Measurements from ENCODE around the gene SCYGR8. TPM values are rescaled to one million over a fixed set of nuclear protein-coding genes. Genes with fewer than 3 reads are reported as not detected.
"Not testable (repeated sequence)": the region's sequence is repeated elsewhere in the genome, so short reads cannot be mapped to it uniquely, and the experiment has no call there.

SCYGR8 gene
- total RNA-seq, 1 donor from 2014 or later = not detected

GRCh38 chr2:227717687-227718567 lies 27.8 kb upstream of the SCYGR8 start, which contains the start of gene SLC19A3:
Gene SLC19A3 (minus strand): TSS chr2:227718028. CDS start chr2:227702318, 15,710 bp downstream.
- H3K27me3 Mint-ChIP-seq = no peaks in the 10 kb centered on the region
- peak within 1 kb of the TSS; percentile 89 for H3K27ac Mint-ChIP-seq
- H3K4me1 Mint-ChIP-seq (ENCODE audit: low read depth) = peaks cover 43% of the 10 kb centered on the region
- DNase-seq (ENCODE audit: low spot score, unreplicated experiment) = peak; percentile 69
- H3K36me3 Mint-ChIP-seq (ENCODE audit: insufficient read depth) = no peaks in the 10 kb centered on the region
- no peaks in the 10 kb centered on the region for H3K9me3 Mint-ChIP-seq (ENCODE audit: low read depth)
- no peak for TF ChIP-seq CTCF (IDR thresholded peaks at IDR 0.05; ENCODE audit: unreplicated experiment)
- H3K4me3 Mint-ChIP-seq (ENCODE audit: low read depth) = peak within 1 kb of the TSS; percentile 82

- H3K27ac Mint-ChIP-seq = no peak overlapping the region
- H3K27me3 Mint-ChIP-seq = no peaks in the 10 kb centered on the region
- no peaks in the 10 kb centered on the region for H3K9me3 Mint-ChIP-seq (ENCODE audit: low read depth)
- H3K4me3 Mint-ChIP-seq (ENCODE audit: low read depth) = no peak overlapping the region
- H3K36me3 Mint-ChIP-seq (ENCODE audit: insufficient read depth) = no peaks in the 10 kb centered on the region
- peaks cover 41% of the 10 kb centered on the region for H3K4me1 Mint-ChIP-seq (ENCODE audit: low read depth)
- TF ChIP-seq CTCF (IDR thresholded peaks at IDR 0.05; ENCODE audit: unreplicated experiment) = no peak
- DNase-seq (ENCODE audit: low spot score, unreplicated experiment) = no peak
Observed at GRCh38 chr2:227719641-227720040, 26.1 kb upstream of the SCYGR8 start.

GRCh38 chr2:227720680-227721079 lies 25.0 kb upstream of the SCYGR8 start:
- H3K9me3 Mint-ChIP-seq (ENCODE audit: low read depth) = no peaks in the 10 kb centered on the region
- H3K27me3 Mint-ChIP-seq = no peaks in the 10 kb centered on the region
- H3K4me1 Mint-ChIP-seq (ENCODE audit: low read depth) = peaks cover 38% of the 10 kb centered on the region
- H3K27ac Mint-ChIP-seq = no peak overlapping the region
- no peak overlapping the region for H3K4me3 Mint-ChIP-seq (ENCODE audit: low read depth)
- no peak for DNase-seq (ENCODE audit: low spot score, unreplicated experiment)
- TF ChIP-seq CTCF (IDR thresholded peaks at IDR 0.05; ENCODE audit: unreplicated experiment) = no peak
- no peaks in the 10 kb centered on the region for H3K36me3 Mint-ChIP-seq (ENCODE audit: insufficient read depth)

GRCh38 chr2:227722821-227723220 lies 22.9 kb upstream of the SCYGR8 start:
- H3K4me1 Mint-ChIP-seq (ENCODE audit: low read depth) = peaks cover 27% of the 10 kb centered on the region

GRCh38 chr2:227724394-227725039 lies 21.2 kb upstream of the SCYGR8 start, which contains the start of gene SCYGR6:
Gene SCYGR6 (minus strand): TSS chr2:227724757. CDS start chr2:227724757, 0 bp downstream.
- no peak for DNase-seq (ENCODE audit: low spot score, unreplicated experiment)
- no peaks in the 10 kb centered on the region for H3K27me3 Mint-ChIP-seq
- H3K4me3 Mint-ChIP-seq (ENCODE audit: low read depth) = no peak within 1 kb of the TSS
- no peaks in the 10 kb centered on the region for H3K9me3 Mint-ChIP-seq (ENCODE audit: low read depth)
- H3K36me3 Mint-ChIP-seq (ENCODE audit: insufficient read depth) = no peaks in the 10 kb centered on the region
- peaks cover 25% of the 10 kb centered on the region for H3K4me1 Mint-ChIP-seq (ENCODE audit: low read depth)
- no peak for TF ChIP-seq CTCF (IDR thresholded peaks at IDR 0.05; ENCODE audit: unreplicated experiment)
- no peak within 1 kb of the TSS for H3K27ac Mint-ChIP-seq

More at GRCh38 chr2:227722821-227723220, 22.9 kb upstream of the SCYGR8 start:
- not testable (repeated sequence) for DNase-seq (ENCODE audit: low spot score, unreplicated experiment); H3K36me3 Mint-ChIP-seq (ENCODE audit: insufficient read depth); H3K27me3 Mint-ChIP-seq; H3K9me3 Mint-ChIP-seq (ENCODE audit: low read depth)
- Mint-ChIP-seq H3K27ac (peak overlapping the region; percentile 84), H3K4me3 (ENCODE audit: low read depth) (peak overlapping the region; percentile 45)

All from progenitor cell of endocrine pancreas (in vitro differentiated cells).